Measurements from ENCODE around the gene FAM131C. TPM values are rescaled to one million over a fixed set of nuclear protein-coding genes. Genes with fewer than 3 reads are reported as not detected.
"Not testable (repeated sequence)": the region's sequence is repeated elsewhere in the genome, so short reads cannot be mapped to it uniquely, and the experiment has no call there.

Gene FAM131C
- total RNA-seq, 2 donors from 2014 or later: 5.2 to 8.7 TPM

DNA sequence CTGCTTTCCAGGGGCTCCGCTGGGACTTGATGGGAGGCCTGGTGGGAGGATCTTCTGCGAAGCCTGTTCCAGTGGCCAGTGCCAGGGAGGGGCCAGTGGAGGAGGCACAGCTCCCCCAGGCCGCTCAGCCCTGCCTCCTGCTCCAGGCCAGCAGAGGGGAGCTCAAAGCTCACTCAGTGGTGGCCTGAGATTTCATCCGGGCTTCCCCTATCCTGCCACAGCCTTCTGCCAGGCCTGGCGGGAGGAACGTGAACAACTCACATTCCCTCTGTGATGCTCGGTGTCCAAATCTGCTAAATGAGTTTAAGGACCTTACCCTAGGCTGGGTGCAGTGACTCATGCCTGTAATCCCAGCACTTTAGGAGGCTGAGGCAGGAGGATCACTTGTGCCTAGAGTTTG, 26.6 kb downstream of the FAM131C start:
- peaks cover 0 to 8% of the 10 kb centered on the region in 2 donors for H3K4me1 ChIP-seq
- DNase-seq (ENCODE audit: low spot score): no peak
- H3K36me3 ChIP-seq: no peaks in the 10 kb centered on the region
- TF ChIP-seq, protein P1, sequence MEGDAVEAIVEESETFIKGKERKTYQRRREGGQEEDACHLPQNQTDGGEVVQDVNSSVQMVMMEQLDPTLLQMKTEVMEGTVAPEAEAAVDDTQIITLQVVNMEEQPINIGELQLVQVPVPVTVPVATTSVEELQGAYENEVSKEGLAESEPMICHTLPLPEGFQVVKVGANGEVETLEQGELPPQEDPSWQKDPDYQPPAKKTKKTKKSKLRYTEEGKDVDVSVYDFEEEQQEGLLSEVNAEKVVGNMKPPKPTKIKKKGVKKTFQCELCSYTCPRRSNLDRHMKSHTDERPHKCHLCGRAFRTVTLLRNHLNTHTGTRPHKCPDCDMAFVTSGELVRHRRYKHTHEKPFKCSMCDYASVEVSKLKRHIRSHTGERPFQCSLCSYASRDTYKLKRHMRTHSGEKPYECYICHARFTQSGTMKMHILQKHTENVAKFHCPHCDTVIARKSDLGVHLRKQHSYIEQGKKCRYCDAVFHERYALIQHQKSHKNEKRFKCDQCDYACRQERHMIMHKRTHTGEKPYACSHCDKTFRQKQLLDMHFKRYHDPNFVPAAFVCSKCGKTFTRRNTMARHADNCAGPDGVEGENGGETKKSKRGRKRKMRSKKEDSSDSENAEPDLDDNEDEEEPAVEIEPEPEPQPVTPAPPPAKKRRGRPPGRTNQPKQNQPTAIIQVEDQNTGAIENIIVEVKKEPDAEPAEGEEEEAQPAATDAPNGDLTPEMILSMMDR (IDR thresholded peaks at IDR 0.05): no peak
- no peak overlapping the region for H3K27ac ChIP-seq
- H3K4me3 ChIP-seq: no peak overlapping the region
- H3K9me3 ChIP-seq: no peaks in the 10 kb centered on the region
- no peaks in the 10 kb centered on the region for H3K27me3 ChIP-seq

DNA sequence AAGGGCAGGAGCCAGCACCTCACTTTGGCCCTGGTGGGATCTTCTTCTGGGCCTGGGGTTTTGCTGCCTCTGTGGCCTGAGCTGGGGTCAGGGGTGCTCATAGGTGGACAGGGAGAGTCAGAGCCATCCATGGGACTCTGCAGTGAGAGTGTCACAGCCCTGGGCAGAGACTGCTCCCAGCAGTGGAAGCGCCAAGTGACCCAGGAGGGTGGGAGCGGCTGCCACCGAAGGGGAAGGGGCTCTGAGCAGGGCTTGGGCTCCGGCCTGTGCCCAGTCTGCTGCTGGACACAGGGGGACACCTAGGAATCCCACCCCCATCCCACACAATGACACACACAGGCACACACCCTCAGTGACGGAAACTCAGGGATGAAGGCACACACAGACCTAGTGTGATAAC, 29.5 kb downstream of the FAM131C start:
- no peak overlapping the region for H3K4me3 ChIP-seq
- no peak overlapping the region for H3K27ac ChIP-seq

DNA sequence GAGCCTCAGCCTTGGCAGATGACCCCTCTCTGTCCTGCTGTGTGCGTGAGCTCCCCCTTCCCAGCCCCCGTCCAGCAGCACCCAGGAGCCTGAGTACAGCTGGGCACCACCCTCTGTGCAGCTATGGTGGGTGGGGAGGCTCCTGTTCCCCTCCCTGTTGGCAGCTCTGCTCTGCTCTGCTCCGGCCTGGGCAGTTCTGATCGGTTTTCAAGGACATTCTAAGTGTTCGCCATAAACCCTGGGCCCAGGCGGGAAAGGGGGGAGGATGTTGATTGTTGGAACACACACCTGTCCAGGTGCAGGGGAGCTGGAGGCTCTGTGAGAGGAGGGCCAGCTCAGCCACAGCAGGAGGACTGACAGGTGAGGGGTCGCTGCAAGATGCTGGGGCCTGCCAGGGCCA, 29.9 kb downstream of the FAM131C start, which contains the start of gene CLCNKB:
CLCNKB (plus strand) TSS at position 262 of the 400 bp plus-strand sequence. CDS start 711 bp downstream, outside the sequence.
- Histone ChIP-seq H3K9me3 (no peaks in the 10 kb centered on the region), H3K27me3 (no peaks in the 10 kb centered on the region), H3K4me1 (peaks cover 0 to 1% of the 10 kb centered on the region in 2 donors), H3K36me3 (no peaks in the 10 kb centered on the region), H3K4me3 (no peak within 1 kb of the TSS), H3K27ac (no peak within 1 kb of the TSS)
- TF ChIP-seq, protein P1 (IDR thresholded peaks at IDR 0.05): no peak
- DNase-seq (ENCODE audit: low spot score): no peak

More for the DNA sequence above, 29.5 kb downstream of the FAM131C start:
- Histone ChIP-seq H3K36me3 (no peaks in the 10 kb centered on the region), H3K27me3 (no peaks in the 10 kb centered on the region), H3K9me3 (no peaks in the 10 kb centered on the region), H3K4me1 (peaks cover 0 to 5% of the 10 kb centered on the region in 2 donors)
- no peak for DNase-seq (ENCODE audit: low spot score)
- TF ChIP-seq, protein P1 (IDR thresholded peaks at IDR 0.05): no peak

DNA sequence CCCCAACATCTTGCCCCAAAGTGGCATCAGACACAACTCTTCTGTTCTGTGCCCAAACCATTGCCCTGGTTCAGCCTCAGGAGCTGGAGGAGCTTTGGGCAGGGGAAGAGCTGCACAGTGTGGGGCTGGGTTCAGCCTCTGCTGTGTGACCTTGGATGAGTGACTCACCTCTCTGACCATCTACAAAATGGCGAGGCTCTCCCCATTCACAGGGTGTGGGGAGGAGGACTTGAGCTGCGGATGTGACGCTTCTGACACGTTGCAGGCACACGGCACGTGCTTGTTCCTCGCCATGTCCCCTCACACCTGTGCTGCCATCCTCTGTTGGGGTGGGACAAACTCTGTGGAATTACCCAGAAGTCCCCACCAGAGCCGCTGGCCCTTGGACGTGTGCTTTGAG, 30.8 kb downstream of the FAM131C start:
- H3K9me3 ChIP-seq; H3K36me3 ChIP-seq; H3K4me1 ChIP-seq; H3K27me3 ChIP-seq; H3K27ac ChIP-seq; DNase-seq (ENCODE audit: low spot score); H3K4me3 ChIP-seq: not testable (repeated sequence)

DNA sequence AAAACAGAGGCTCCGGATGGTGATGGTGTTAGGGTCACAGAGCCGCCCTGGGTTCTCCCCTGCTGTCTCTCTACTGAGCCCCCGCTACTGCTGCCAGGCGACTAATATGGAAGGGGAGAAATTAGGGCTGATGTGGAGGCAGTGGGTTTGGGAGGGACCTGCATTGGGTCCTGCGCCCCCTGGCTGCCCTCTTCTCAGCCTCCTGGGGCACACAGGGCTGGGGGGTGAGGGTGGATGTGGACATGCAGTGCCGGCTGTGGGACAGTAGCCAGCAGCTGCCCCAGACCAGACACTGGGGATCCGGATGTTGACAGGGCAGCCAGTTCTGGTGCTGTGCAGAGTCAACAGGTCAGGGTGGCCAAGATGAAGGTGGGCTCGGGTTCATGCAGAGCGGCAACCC, 31.4 kb downstream of the FAM131C start:
- H3K27me3 ChIP-seq: no peaks in the 10 kb centered on the region
- DNase-seq (ENCODE audit: low spot score): no peak
- no peaks in the 10 kb centered on the region for H3K4me1 ChIP-seq
- TF ChIP-seq, protein P1 (IDR thresholded peaks at IDR 0.05): no peak
- no peaks in the 10 kb centered on the region for H3K36me3 ChIP-seq
- H3K9me3 ChIP-seq: no peaks in the 10 kb centered on the region
- no peak overlapping the region for H3K4me3 ChIP-seq
- no peak overlapping the region for H3K27ac ChIP-seq

DNA sequence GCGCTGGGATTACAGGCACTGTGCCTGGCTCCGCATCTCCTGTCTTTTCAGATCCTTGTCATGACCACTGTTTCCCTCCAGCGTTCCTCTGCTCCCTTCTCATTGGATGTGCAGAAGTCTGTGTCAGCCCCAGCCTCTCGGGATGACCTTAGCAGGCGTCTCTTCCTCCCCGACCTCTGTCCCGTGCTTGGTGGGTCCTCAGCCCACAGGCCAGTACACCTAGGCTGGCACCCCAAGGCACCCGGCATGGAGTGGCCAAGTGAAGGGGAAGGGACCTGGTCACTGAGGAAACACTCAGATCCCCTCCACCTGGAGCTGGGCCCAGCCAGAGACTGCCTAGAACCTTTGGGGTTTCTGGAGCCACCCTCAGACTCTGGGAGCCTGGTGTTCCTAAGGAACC, 32.3 kb downstream of the FAM131C start:
- DNase-seq (ENCODE audit: low spot score): no peak
- TF ChIP-seq, protein P1 (IDR thresholded peaks at IDR 0.05): no peak
- Histone ChIP-seq H3K9me3 (no peaks in the 10 kb centered on the region), H3K27ac (no peak overlapping the region), H3K27me3 (no peaks in the 10 kb centered on the region), H3K36me3 (no peaks in the 10 kb centered on the region), H3K4me3 (no peak overlapping the region), H3K4me1 (no peaks in the 10 kb centered on the region)

DNA sequence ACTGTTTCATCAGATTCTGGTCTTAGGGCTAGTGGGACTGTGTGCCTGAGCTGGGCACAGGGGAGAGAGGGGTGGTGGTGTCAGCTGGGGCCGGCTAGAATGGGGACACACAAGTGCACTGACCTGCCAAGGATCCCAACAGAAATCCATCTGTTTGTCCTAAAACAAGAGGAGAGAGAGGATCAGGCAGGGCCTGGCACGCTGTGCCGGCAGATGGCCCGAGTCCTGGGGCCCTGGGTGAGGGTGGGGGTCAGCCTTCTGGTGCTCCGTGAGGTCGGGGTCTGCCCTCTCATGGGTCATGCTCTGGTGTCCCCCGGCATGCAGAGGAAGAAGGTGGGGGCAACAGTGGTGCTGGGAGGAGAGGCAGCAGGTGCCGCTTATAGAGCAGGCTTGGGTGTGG, 33.6 kb downstream of the FAM131C start:
- not testable (repeated sequence) for DNase-seq (ENCODE audit: low spot score); H3K36me3 ChIP-seq; H3K27ac ChIP-seq; H3K4me1 ChIP-seq; H3K4me3 ChIP-seq; H3K27me3 ChIP-seq; H3K9me3 ChIP-seq
